Breast epithelium (tissue), 4 donors: Measurements from ENCODE around the gene CNKSR3. TPM values are rescaled to one million over a fixed set of nuclear protein-coding genes. Genes with fewer than 3 reads are reported as not detected.

Experiments
- DNase-seq, 2 donors: peaks; one replicate each; pipeline ENCODE4 v3.0.0-alpha.2; 2019; ENCODE audit warnings: low spot score in 2 of 2
- H3K27ac ChIP-seq, 2 donors: fragments of 200-600 bp; sonication (generic) in 1 of 2; one replicate each; pipeline ENCODE4 v1.5.1; 2016 to 2019; ENCODE audit warnings: mild to moderate bottlenecking in 1 of 2
- H3K27me3 ChIP-seq, 2 donors: fragments of 200-600 bp; sonication (generic) in 1 of 2; one replicate each; pipeline versions ENCODE4 v1.5.1 to v1.6.0; 2017 to 2019; ENCODE audit warnings: control low read depth in 1 of 2, mild to moderate bottlenecking in 1 of 2
- H3K36me3 ChIP-seq: fragments of 200-600 bp; one replicate; pipeline ENCODE4 v1.5.1; 2019
- H3K4me1 ChIP-seq, 2 donors: fragments of 200-600 bp; sonication (generic); one replicate each; pipeline ENCODE4 v1.5.1; 2016 to 2019; ENCODE audit warnings: control low read depth in 1 of 2
- H3K4me3 ChIP-seq, 3 donors: fragments of 200-600 bp; sonication (generic); 1 replicate in 2 of 3; 2 replicates in 1 of 3; pipeline ENCODE4 v1.5.1; 2016 to 2019; ENCODE audit warnings: mild to moderate bottlenecking in 3 of 3, moderate library complexity in 2 of 3
- H3K9me3 ChIP-seq, 2 donors: fragments of 200-600 bp; sonication (generic) in 1 of 2; one replicate each; pipeline ENCODE4 v1.5.1; 2016 to 2019; ENCODE audit warnings: control low read depth in 1 of 2
- POLR2A ChIP-seq: fragments of 450-650 bp; IDR thresholded peaks from one replicate; pipeline ENCODE4 v1.6.1; 2016; ENCODE audit warnings: antibody characterized with exemption, mild to moderate bottlenecking, moderate library complexity
- POLR2AphosphoS5 ChIP-seq, 3 donors: sonication (generic); formaldehyde crosslinking; IDR thresholded peaks; one replicate each; pipeline ENCODE4 v1.6.1; 2017; ENCODE audit warnings: antibody characterized with exemption in 3 of 3
- intact Hi-C: fragments of 100-400 bp; cut with DNase I; formaldehyde crosslinking; loops from one replicate; pipeline ENCODE4 v1.15.1; 2023; ENCODE audit warnings: low total_unique reads
- total RNA-seq, 3 donors: library from RNA; depleted of rRNA; stranded (reverse); fragments of >200 nt; gene quantifications; one replicate each; pipeline ENCODE4 v1.1.0, GENCODE V29; 2016
- TF ChIP-seq, protein P1 (sequence below), 3 donors: fragments of 450-650 bp; IDR thresholded peaks; one replicate each; pipeline ENCODE4 v1.5.1; 2016 to 2017; ENCODE audit warnings: antibody characterized with exemption in 3 of 3, mild to moderate bottlenecking in 3 of 3, moderate library complexity in 3 of 3

CNKSR3 gene
- total RNA-seq, 3 donors from 2014 or later = 2.1 to 8.6 (median 5.2) TPM

DNA sequence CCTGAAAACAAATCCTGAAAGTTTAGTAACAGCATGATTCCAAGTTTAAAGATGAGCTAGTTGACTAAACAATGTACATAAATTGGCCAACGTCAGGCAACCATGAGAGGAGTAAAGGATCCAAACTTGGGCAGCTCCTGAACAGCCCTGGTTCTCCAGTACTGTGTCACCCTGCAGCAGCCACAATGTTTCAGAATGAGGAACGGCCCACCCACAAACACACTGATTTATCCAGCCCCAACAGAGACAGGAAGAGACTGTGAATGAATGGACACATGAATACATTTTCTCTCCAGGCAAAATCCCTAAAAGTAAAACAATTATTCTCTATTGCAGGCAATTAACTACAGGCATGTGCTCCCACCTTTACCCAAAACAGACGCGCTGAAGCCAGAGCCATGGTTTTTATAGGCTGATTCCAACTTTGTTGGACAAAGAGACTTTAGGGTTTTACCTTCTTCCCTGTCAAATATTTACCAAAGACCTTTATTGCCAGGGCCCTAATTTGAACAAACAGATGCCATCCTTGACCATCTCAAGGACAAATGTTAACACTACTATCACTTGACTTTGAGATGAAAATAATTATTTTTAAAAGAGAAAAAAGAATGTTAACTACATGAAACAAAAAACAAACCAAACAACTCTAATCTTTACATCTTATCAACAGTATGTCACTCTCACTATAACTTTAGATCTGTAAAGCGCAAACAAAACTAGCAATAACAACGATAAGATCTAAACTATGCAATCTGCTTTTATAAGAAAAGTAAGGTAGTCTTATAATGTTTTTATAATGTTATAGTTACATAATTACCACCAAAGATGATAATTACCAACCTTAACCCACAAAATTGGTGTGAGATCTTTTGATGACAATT, 22.9 kb downstream of the CNKSR3 start:
- intact Hi-C loops = no loop called here
- H3K27ac ChIP-seq = no peak overlapping the region

GRCh38 chr6:154485815-154486214, 24.7 kb downstream of the CNKSR3 start:
- Histone ChIP-seq H3K9me3 (no peaks in the 10 kb centered on the region), H3K4me1 (no peaks in the 10 kb centered on the region), H3K27ac (no peak overlapping the region), H3K36me3 (no peaks in the 10 kb centered on the region), H3K27me3 (no peaks in the 10 kb centered on the region), H3K4me3 (no peak overlapping the region)
- TF ChIP-seq, protein P1, sequence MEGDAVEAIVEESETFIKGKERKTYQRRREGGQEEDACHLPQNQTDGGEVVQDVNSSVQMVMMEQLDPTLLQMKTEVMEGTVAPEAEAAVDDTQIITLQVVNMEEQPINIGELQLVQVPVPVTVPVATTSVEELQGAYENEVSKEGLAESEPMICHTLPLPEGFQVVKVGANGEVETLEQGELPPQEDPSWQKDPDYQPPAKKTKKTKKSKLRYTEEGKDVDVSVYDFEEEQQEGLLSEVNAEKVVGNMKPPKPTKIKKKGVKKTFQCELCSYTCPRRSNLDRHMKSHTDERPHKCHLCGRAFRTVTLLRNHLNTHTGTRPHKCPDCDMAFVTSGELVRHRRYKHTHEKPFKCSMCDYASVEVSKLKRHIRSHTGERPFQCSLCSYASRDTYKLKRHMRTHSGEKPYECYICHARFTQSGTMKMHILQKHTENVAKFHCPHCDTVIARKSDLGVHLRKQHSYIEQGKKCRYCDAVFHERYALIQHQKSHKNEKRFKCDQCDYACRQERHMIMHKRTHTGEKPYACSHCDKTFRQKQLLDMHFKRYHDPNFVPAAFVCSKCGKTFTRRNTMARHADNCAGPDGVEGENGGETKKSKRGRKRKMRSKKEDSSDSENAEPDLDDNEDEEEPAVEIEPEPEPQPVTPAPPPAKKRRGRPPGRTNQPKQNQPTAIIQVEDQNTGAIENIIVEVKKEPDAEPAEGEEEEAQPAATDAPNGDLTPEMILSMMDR (IDR thresholded peaks at IDR 0.05) = no peak
- TF ChIP-seq POLR2A = no peak
- no peak for TF ChIP-seq POLR2AphosphoS5 (IDR thresholded peaks at IDR 0.05)
- intact Hi-C loops = no loop called here
- DNase-seq = no peak

More for the DNA sequence above, 22.9 kb downstream of the CNKSR3 start:
- H3K4me1 ChIP-seq = no peaks in the 10 kb centered on the region
- DNase-seq = no peak
- H3K36me3 ChIP-seq = no peaks in the 10 kb centered on the region
- TF ChIP-seq POLR2A (no peak), POLR2AphosphoS5 (IDR thresholded peaks at IDR 0.05) (no peak)
- TF ChIP-seq, protein P1 (IDR thresholded peaks at IDR 0.05) = no peak
- no peak overlapping the region for H3K4me3 ChIP-seq
- no peaks in the 10 kb centered on the region for H3K9me3 ChIP-seq
- H3K27me3 ChIP-seq = no peaks in the 10 kb centered on the region

GRCh38 chr6:154484942-154485341, 25.5 kb downstream of the CNKSR3 start:
- H3K4me1 ChIP-seq = no peaks in the 10 kb centered on the region
- intact Hi-C loops = no loop called here
- DNase-seq = no peak

DNA sequence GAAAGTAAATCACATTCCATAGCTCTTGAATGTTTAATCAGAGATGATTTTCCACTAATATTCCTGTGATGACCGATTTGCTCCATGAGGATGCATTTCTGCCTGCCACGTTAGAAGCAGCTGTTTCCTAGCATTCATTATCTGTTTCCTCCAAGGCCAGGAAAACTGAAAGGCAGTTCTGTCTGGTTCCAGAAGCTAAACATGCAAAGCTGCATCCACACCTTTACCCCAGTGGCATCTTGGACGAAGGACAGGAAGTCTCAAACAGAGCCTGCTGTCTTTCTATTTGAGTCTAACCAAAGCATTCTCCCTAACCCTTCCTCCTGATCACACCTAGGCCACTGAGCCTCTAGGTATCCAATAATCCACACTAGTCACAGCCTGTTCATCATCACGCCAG, 27.6 kb downstream of the CNKSR3 start:
- H3K27ac ChIP-seq = peak overlapping the region in 1 of 2 donors; percentile 51
- TF ChIP-seq, protein P1 (IDR thresholded peaks at IDR 0.05) = no peak
- TF ChIP-seq POLR2AphosphoS5 (IDR thresholded peaks at IDR 0.05) (peak in 2 of 3 donors; percentile 21 to 37), POLR2A (no peak)

More at GRCh38 chr6:154484942-154485341, 25.5 kb downstream of the CNKSR3 start:
- Histone ChIP-seq H3K9me3 (no peaks in the 10 kb centered on the region), H3K36me3 (no peaks in the 10 kb centered on the region), H3K27ac (no peak overlapping the region), H3K4me3 (no peak overlapping the region), H3K27me3 (no peaks in the 10 kb centered on the region)
- no peak for TF ChIP-seq POLR2AphosphoS5 (IDR thresholded peaks at IDR 0.05)
- TF ChIP-seq POLR2A = no peak
- TF ChIP-seq, protein P1 (IDR thresholded peaks at IDR 0.05) = no peak

DNA sequence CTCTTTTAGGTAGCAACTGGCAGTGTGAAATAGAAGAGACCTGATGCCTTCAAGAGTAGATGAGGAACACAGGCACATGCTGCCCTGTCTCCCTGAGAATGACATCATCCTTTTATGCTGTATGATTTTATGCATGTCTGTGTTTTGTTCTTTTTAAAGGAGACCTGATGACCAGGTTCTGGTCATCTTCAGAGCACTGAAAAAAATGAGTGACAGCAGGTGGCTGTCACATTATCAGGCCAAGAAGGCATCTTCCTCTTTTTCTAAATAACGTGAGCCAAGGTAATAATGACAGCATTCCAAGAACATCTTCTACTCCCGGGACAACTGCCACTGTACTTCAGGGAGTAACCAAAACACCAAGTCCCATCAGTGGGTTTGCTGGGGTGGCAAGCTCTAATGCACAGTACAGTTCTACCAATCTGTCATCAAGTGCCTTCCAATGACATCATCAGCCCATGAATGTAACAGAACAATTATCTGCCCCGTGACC, 28.9 kb downstream of the CNKSR3 start:
- Histone ChIP-seq H3K4me3 (no peak overlapping the region), H3K36me3 (no peaks in the 10 kb centered on the region), H3K4me1 (peaks cover 0 to 8% of the 10 kb centered on the region in 2 donors), H3K27ac (no peak overlapping the region), H3K9me3 (no peaks in the 10 kb centered on the region), H3K27me3 (no peaks in the 10 kb centered on the region)
- DNase-seq = no peak
- intact Hi-C loops = no loop called here
- TF ChIP-seq POLR2A (no peak), POLR2AphosphoS5 (IDR thresholded peaks at IDR 0.05) (no peak)
- TF ChIP-seq, protein P1 (IDR thresholded peaks at IDR 0.05) = no peak

More for the DNA sequence above, 27.6 kb downstream of the CNKSR3 start:
- Histone ChIP-seq H3K4me3 (no peak overlapping the region), H3K4me1 (peaks cover 0 to 6% of the 10 kb centered on the region in 2 donors), H3K27me3 (no peaks in the 10 kb centered on the region), H3K36me3 (no peaks in the 10 kb centered on the region), H3K9me3 (no peaks in the 10 kb centered on the region)
- DNase-seq = no peak
- intact Hi-C loops = no loop called here
